Heart left ventricle (tissue), 13 donors: ENCODE measurements around the gene PJA1.

ENCODE experiments used
- CTCF ChIP-seq, 12 donors: fragments of 200-600 bp; sonication (generic) in 4 of 12; IDR thresholded peaks; one replicate each; pipeline versions ENCODE4 v1.5.0 to v1.8.0; 2018 to 2022; ENCODE audit warnings: antibody characterized with exemption in 12 of 12, mild to moderate bottlenecking in 5 of 12
- POLR2A ChIP-seq, 2 donors: fragments of 450-650 bp; IDR thresholded peaks; one replicate each; pipeline ENCODE4 v1.6.1; 2017; ENCODE audit warnings: antibody characterized with exemption in 2 of 2, mild to moderate bottlenecking in 2 of 2, moderate library complexity in 2 of 2
- donor health status: ischemic (EF 13 %, LVEDD 7.1; RV severe dilation, severe dysfunction).
- donor health status: DM: no; HTN: yes; CAD: no.
- donor health status: DM: no; HTN: no; CAD: no.
- donor health status: ischemic (EF 25% LVEDD 6.9; RV normal size, moderate dysfunction).
- donor health status: ischemic (EF 25% LVEDD 5.7; RV mildly dilated, moderate dysfunction).
- donor health status: ischemic (EF 35%, LVEDD 5.7; RV mildly dilated, moderate dysfunction).
- donor health status: nonischemic (EF 11% LVEDD 7.7; RV severe dilation, severe dysfunction).
- donor health status: DM: yes; HTN: yes; CAD: no.
- donor health status: PGD.
- donor health status: ischemic (EF 29% LVEDD 5.4; RV normal size, mild dysfunction).
- donor health status: nonischemic (EF 23%, LVEDD 6.1; RV moderate dilation, normal function).

- TF ChIP-seq POLR2A (IDR thresholded peaks at IDR 0.05) (no peak), CTCF (IDR thresholded peaks at IDR 0.05) (no peak)
Observed at GRCh38 chrX:69138512-69138911, 26.7 kb downstream of the PJA1 start.
